Activated naive CD4-positive, alpha-beta T cell (primary cell): ENCODE data around the gene TAS2R31.

Source experiments
- DNase-seq, 4 experiments: peaks; one replicate each; lab custom pipeline; 2025; lab: John Stamatoyannopoulos, UW

TAS2R31 gene

GRCh38 chr12:10998204-10998603 lies 33.0 kb downstream of the TAS2R31 start, which contains the start of gene TAS2R20:
TSS of gene TAS2R20 (minus strand) at chr12:10998304. CDS start at chr12:10997875, 429 bp downstream.
- no peak for DNase-seq

GRCh38 chr12:10994307-10994706 lies 36.9 kb downstream of the TAS2R31 start:
- no peak for DNase-seq

DNA sequence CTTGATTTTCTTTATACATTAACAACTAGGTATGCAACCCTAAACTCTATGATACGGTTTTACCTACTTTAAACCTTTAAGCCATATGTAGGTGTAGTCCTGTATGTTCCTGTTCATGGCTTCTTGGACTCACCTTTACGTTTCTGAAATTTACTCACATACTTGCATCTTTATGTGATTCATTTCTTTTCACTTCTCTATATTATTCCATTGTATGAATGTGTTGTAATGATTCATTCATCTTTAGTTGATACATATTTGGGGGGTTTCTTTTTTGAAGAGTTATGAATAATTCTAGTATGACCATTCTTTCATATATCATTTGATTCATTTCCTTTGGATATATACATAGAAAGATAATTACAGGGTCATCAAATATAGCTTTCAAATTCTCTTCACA lies 42.1 kb downstream of the TAS2R31 start:
- DNase-seq, result no peak

DNA sequence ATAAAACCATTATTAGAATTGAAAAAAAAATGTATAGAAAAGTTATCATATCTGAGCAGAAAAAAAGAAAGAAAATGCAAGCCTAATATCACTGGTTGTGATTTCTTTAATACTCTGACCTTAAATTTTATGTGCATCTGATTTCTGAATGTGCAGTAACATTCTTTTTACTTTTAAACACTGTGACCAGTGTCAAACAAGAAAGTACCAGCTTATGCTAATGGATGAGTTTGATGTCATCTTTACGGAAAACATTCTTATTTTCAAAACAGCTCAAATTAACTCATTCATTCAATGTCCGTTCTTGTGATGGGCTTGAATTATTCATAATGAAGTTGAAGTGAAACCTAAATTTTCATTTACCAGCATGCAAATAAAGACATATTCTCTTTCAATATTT lies 44.4 kb downstream of the TAS2R31 start, which contains the start of gene TAS2R50:
TSS of gene TAS2R50 (minus strand) at position 101 of the 400 bp plus-strand sequence. CDS start at position 49, 52 bp downstream.
- DNase-seq, result no peak

- no peak for DNase-seq
Observed at GRCh38 chr12:10982244-10982643, 49.0 kb downstream of the TAS2R31 start.
